HCT116 (cell line): ENCODE measurements around the gene ROBO1. TPM values are rescaled to one million over a fixed set of nuclear protein-coding genes. Genes with fewer than 3 reads are reported as not detected.

Source experiments
- ATAC-seq: fragments of 200-7000 bp; cut with Tn5 transposase; 2 replicates; pipeline ENCODE4 v1.9.1; 2020; ENCODE audit warnings: mild to moderate bottlenecking, moderate library complexity
- BruUV-seq: library from RNA; stranded (reverse); fragments of 400-500 nt; replicated peaks from 2 replicates; lab custom pipeline; 2021; lab: Mats Ljungman, UMichigan
- CTCF ChIA-PET: fragments of 300-600 bp; sonication (Branson Sonifier 250); formaldehyde crosslinking; loops from one replicate; lab custom pipeline; 2021; ENCODE audit warnings: antibody characterized with exemption; lab: Charles Lee
- POLR2A ChIA-PET: fragments of 300-600, 350-600 bp; sonication (Branson Sonifier 250); formaldehyde crosslinking; loops from one replicate; lab custom pipeline; 2021; ENCODE audit warnings: antibody characterized with exemption; lab: Charles Lee
- RAD21 ChIA-PET, 2 experiments: fragments of 300-600 bp; sonication (Branson Sonifier 250); formaldehyde crosslinking; loops; one replicate each; lab custom pipeline; 2023; ENCODE audit warnings: low total read pairs in 2 of 2; ENCODE audit not compliant: uncharacterized antibody in 2 of 2, unreplicated experiment in 2 of 2, low non-redundant PET in 1 of 2; lab: Charles Lee
- DNase-seq: peaks from one replicate; pipeline ENCODE4 v3.0.0-alpha.2; 2010; ENCODE audit warnings: low read depth, low spot score
- H2AFZ ChIP-seq: fragments of 200-600 bp; shearing (Covaris generic), sonication (generic); 2 replicates; pipeline ENCODE4 v1.6.1; 2017; ENCODE audit warnings: low read depth, mixed run types, mixed read lengths, antibody characterized with exemption, low read length; ENCODE audit not compliant: poor library complexity, severe bottlenecking
- H3K27ac ChIP-seq: 2 replicates; pipeline ENCODE4 v1.5.1; 2012; ENCODE audit warnings: low read depth, low read length
- H3K27me3 ChIP-seq: fragments of 200-600 bp; sonication (generic); 2 replicates; pipeline ENCODE4 v1.6.1; 2016; ENCODE audit warnings: mixed run types, low read length, mixed read lengths; ENCODE audit not compliant: insufficient read depth
- H3K36me3 ChIP-seq, 2 experiments: fragments of 200-500 bp in 1 of 2; fragments of 200-600 bp in 1 of 2; sonication (Bioruptor generic) in 1 of 2; sonication (generic) in 1 of 2; 2 replicates each; pipeline versions ENCODE4 v1.5.1 to v1.6.1; 2014 to 2016; ENCODE audit warnings: low read length in 2 of 2, inconsistent platforms in 1 of 2, mixed read lengths in 1 of 2, mixed run types in 1 of 2; ENCODE audit not compliant: insufficient read depth in 2 of 2, control insufficient read depth in 1 of 2
- H3K4me1 ChIP-seq, 2 experiments: fragments of 200-600 bp in 1 of 2; sonication (generic) in 1 of 2; 2 replicates each; pipeline versions ENCODE4 v1.5.1 to v1.6.1; 2012 to 2017; ENCODE audit warnings: low read length in 2 of 2, inconsistent platforms in 1 of 2, mild to moderate bottlenecking in 1 of 2, mixed read lengths in 1 of 2, mixed run types in 1 of 2, moderate library complexity in 1 of 2; ENCODE audit not compliant: insufficient read depth in 2 of 2, control insufficient read depth in 1 of 2
- H3K4me2 ChIP-seq: fragments of 200-600 bp; sonication (generic); 2 replicates; pipeline ENCODE4 v1.6.1; 2017; ENCODE audit warnings: mixed run types, low read length, mixed read lengths
- H3K4me3 ChIP-seq, 2 experiments: fragments of 200-600 bp in 1 of 2; sonication (generic) in 1 of 2; replicated peaks in 1 of 2; 2 replicates each; pipeline ENCODE4 v1.5.1; 2011 to 2016; ENCODE audit warnings: low read length in 2 of 2, control low read depth in 1 of 2, low read depth in 1 of 2, mild to moderate bottlenecking in 1 of 2, mixed read lengths in 1 of 2, mixed run types in 1 of 2
- H3K79me2 ChIP-seq: fragments of 200-600 bp; sonication (generic); 2 replicates; pipeline ENCODE4 v1.6.1; 2017; ENCODE audit warnings: mild to moderate bottlenecking, mixed run types, low read length, moderate library complexity, mixed read lengths; ENCODE audit not compliant: insufficient read depth
- H3K9ac ChIP-seq: fragments of 200-600 bp; sonication (generic); 2 replicates; pipeline ENCODE4 v1.6.1; 2016; ENCODE audit warnings: low read length, mixed read lengths
- H3K9me2 ChIP-seq: fragments of 200-600 bp; sonication (generic), shearing (Covaris generic); 2 replicates; pipeline ENCODE4 v1.6.1; 2017; ENCODE audit warnings: mixed run types, mild to moderate bottlenecking, moderate library complexity; ENCODE audit not compliant: insufficient read depth
- H3K9me3 ChIP-seq, 2 experiments: fragments of 200-500 bp in 1 of 2; fragments of 200-600 bp in 1 of 2; sonication (Bioruptor generic) in 1 of 2; sonication (generic) in 1 of 2; 2 replicates each; pipeline ENCODE4 v1.6.1; 2014 to 2017; ENCODE audit warnings: low read length in 2 of 2, mixed read lengths in 2 of 2, inconsistent platforms in 1 of 2, low read depth in 1 of 2, mild to moderate bottlenecking in 1 of 2, mixed run types in 1 of 2, moderate library complexity in 1 of 2; ENCODE audit not compliant: control insufficient read depth in 1 of 2, insufficient read depth in 1 of 2
- H4K20me1 ChIP-seq: fragments of 200-600 bp; sonication (generic), shearing (Covaris generic); 2 replicates; pipeline ENCODE4 v1.6.1; 2017; ENCODE audit warnings: mixed run types, mild to moderate bottlenecking, moderate library complexity; ENCODE audit not compliant: insufficient read depth
- CBX3 ChIP-seq: IDR thresholded peaks from 2 replicates; pipeline ENCODE4 v1.6.1; 2012; ENCODE audit warnings: low read depth
- CEBPB ChIP-seq: IDR thresholded peaks from 2 replicates; pipeline ENCODE4 v1.6.1; 2012; ENCODE audit warnings: low read depth
- EGR1 ChIP-seq: IDR thresholded peaks from 2 replicates; pipeline ENCODE4 v1.6.1; 2012; ENCODE audit warnings: low read depth
- EZH2 ChIP-seq: fragments of 200-600 bp; sonication (generic); IDR thresholded peaks from 2 replicates; pipeline ENCODE4 v1.6.1; 2017; ENCODE audit warnings: antibody characterized with exemption, mixed run types
- EZH2phosphoT487 ChIP-seq: fragments of 200-600 bp; IDR thresholded peaks from 2 replicates; pipeline ENCODE4 v1.6.1; 2018; ENCODE audit warnings: antibody characterized with exemption, borderline replicate concordance
- JUND ChIP-seq: IDR thresholded peaks from 2 replicates; pipeline ENCODE4 v1.6.1; 2012
- POLR2A ChIP-seq: IDR thresholded peaks from 2 replicates; pipeline ENCODE4 v1.7.0; 2011; ENCODE audit warnings: borderline replicate concordance; ENCODE audit not compliant: insufficient read depth, insufficient read length; ENCODE audit errors: extremely low read depth
- POLR2AphosphoS5 ChIP-seq: IDR thresholded peaks from 2 replicates; pipeline ENCODE4 v1.6.1; 2011; ENCODE audit warnings: mild to moderate bottlenecking, low read depth, low read length, moderate library complexity
- SIN3A ChIP-seq: IDR thresholded peaks from 2 replicates; pipeline ENCODE4 v1.6.1; 2012; ENCODE audit warnings: low read depth
- TCF7L2 ChIP-seq: IDR thresholded peaks from 2 replicates; pipeline ENCODE4 v1.7.0; 2011; ENCODE audit warnings: borderline replicate concordance, inconsistent platforms; ENCODE audit not compliant: insufficient read depth, insufficient read length; ENCODE audit errors: extremely low read depth
- YY1 ChIP-seq: IDR thresholded peaks from 2 replicates; pipeline ENCODE4 v1.6.1; 2011; ENCODE audit warnings: low read length, low read depth, moderate library complexity, mild to moderate bottlenecking; ENCODE audit not compliant: insufficient replicate concordance; ENCODE audit errors: extremely low read depth
- ZFX ChIP-seq: fragments of 450-650 bp; IDR thresholded peaks from 2 replicates; pipeline ENCODE4 v1.6.1; 2017
- ZNF274 ChIP-seq: fragments of 200-500 bp; sonication (Bioruptor generic); IDR thresholded peaks from 2 replicates; pipeline ENCODE4 v1.6.1; 2014; ENCODE audit warnings: mild to moderate bottlenecking, low read depth, low read length, inconsistent platforms
- intact Hi-C: fragments of 100-400 bp; cut with micrococcal nuclease; formaldehyde crosslinking; loops from 2 replicates; pipeline ENCODE4 v1.10.0; 2022
- total RNA-seq: library from RNA; stranded (reverse); gene quantifications from one replicate; pipeline ENCODE4 v1.2.1, GENCODE V29; 2021; ENCODE audit not compliant: unreplicated experiment
- TF ChIP-seq, protein P1 (sequence below): IDR thresholded peaks from 2 replicates; pipeline ENCODE4 v1.6.1; 2012
- TF ChIP-seq, protein P2 (sequence below): IDR thresholded peaks from 2 replicates; pipeline ENCODE4 v1.6.1; 2012
- TF ChIP-seq, protein P3 (sequence below), 3 experiments: fragments of 200-600 bp in 1 of 3; sonication (generic) in 1 of 3; IDR thresholded peaks in 2 of 3; conservative IDR thresholded peaks in 1 of 3; 2 replicates each; pipeline ENCODE4 v1.5.1; 2012 to 2017; ENCODE audit warnings: low read depth in 2 of 3, low read length in 2 of 3, antibody characterized with exemption in 1 of 3, borderline replicate concordance in 1 of 3, control low read depth in 1 of 3, mild to moderate bottlenecking in 1 of 3, mixed read lengths in 1 of 3, mixed run types in 1 of 3, moderate library complexity in 1 of 3; ENCODE audit not compliant: insufficient read depth in 1 of 3

The ROBO1 gene
- total RNA-seq, 1 experiment from 2014 or later, result 0.27 TPM

DNA sequence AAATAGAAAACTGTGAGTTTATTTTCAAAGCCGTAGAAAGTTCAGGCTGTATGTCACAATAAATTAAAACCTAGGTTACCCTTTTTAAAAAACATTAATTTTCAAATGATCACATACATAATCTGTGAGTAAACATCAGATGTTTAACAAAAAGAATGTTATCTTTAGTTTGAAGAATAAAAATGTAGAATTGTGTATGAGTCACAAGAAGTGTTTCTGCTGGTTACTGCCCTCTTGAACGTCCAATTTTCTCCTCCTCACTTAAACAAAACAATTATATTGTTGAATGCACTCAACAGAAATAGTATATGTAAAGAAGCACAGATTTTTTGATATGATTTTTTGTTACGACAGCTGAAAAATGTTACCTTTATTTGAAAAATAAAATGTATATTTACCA is 855.1 kb downstream of the ROBO1 start (continued):
- TF ChIP-seq, protein P1, sequence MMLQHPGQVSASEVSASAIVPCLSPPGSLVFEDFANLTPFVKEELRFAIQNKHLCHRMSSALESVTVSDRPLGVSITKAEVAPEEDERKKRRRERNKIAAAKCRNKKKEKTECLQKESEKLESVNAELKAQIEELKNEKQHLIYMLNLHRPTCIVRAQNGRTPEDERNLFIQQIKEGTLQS, result no peak

DNA sequence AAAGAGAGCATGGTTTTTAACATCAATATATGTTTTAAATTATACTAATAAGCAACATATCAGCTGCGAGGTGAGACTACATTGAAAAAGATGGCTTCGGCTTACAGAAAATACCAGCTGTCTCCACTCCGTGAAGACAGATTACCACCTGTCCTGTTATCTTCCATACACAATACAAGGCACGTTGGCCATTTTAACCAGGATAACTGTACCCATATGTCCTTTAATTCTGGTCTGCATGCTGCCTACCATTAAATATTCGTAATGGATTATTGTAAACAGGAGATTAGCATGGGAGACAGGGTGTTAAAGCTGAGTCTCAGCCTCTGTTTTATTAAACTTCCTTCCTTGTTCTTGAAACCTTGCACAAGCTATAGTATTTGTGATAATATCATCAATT is 855.5 kb downstream of the ROBO1 start:
- no peaks in the 10 kb centered on the region for H3K27me3 ChIP-seq
- H2AFZ ChIP-seq, result no peak overlapping the region
- POLR2A ChIA-PET, result no interaction called here
- no peaks in the 10 kb centered on the region for H4K20me1 ChIP-seq
- RAD21 ChIA-PET, result no interaction called here
- peaks cover 10% of the 10 kb centered on the region in 2 experiments; a peak in 1 of 4 replicates for H3K9me3 ChIP-seq
- intact Hi-C loops, result no loop called here
- H3K4me2 ChIP-seq, result no peak overlapping the region
- no peak overlapping the region for H3K27ac ChIP-seq
- no peak for DNase-seq
- CTCF ChIA-PET, result no interaction called here
- no peak overlapping the region for H3K9ac ChIP-seq
- no peak overlapping the region for H3K4me3 ChIP-seq
- no peaks in the 10 kb centered on the region for H3K9me2 ChIP-seq
- H3K4me1 ChIP-seq, result no peaks in the 10 kb centered on the region
- no peaks in the 10 kb centered on the region for H3K36me3 ChIP-seq
- H3K79me2 ChIP-seq, result no peaks in the 10 kb centered on the region
- no peak for TF ChIP-seq POLR2AphosphoS5
- TF ChIP-seq ZFX, result no peak
- TF ChIP-seq TCF7L2, result no peak
- no peak for TF ChIP-seq CBX3
- no peak for TF ChIP-seq ZNF274
- no peak for TF ChIP-seq CEBPB
- no peak for TF ChIP-seq EZH2
- TF ChIP-seq JUND, result no peak
- TF ChIP-seq POLR2A, result no peak
- TF ChIP-seq, protein P1, result no peak
- TF ChIP-seq, protein P2, sequence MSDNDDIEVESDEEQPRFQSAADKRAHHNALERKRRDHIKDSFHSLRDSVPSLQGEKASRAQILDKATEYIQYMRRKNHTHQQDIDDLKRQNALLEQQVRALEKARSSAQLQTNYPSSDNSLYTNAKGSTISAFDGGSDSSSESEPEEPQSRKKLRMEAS, result no peak
- no peak for TF ChIP-seq EZH2phosphoT487
- TF ChIP-seq, protein P3, sequence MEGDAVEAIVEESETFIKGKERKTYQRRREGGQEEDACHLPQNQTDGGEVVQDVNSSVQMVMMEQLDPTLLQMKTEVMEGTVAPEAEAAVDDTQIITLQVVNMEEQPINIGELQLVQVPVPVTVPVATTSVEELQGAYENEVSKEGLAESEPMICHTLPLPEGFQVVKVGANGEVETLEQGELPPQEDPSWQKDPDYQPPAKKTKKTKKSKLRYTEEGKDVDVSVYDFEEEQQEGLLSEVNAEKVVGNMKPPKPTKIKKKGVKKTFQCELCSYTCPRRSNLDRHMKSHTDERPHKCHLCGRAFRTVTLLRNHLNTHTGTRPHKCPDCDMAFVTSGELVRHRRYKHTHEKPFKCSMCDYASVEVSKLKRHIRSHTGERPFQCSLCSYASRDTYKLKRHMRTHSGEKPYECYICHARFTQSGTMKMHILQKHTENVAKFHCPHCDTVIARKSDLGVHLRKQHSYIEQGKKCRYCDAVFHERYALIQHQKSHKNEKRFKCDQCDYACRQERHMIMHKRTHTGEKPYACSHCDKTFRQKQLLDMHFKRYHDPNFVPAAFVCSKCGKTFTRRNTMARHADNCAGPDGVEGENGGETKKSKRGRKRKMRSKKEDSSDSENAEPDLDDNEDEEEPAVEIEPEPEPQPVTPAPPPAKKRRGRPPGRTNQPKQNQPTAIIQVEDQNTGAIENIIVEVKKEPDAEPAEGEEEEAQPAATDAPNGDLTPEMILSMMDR (IDR thresholded peaks at IDR 0.05 in 2 of 3, conservative IDR thresholded peaks at IDR 0.05 in 1 of 3; ENCODE audit: borderline replicate concordance in 1 of 3, insufficient read depth in 1 of 3, low read depth in 2 of 3, low read length in 2 of 3), result no peak
- TF ChIP-seq EGR1, result no peak
- TF ChIP-seq SIN3A, result no peak
- no peak for TF ChIP-seq YY1
- no peak for ATAC-seq
- no TSS peak for BruUV-seq
